ENCODE results near the gene UBAC2.

Gene UBAC2

GRCh38 chr13:99258946-99259345 is 58.3 kb downstream of the UBAC2 start:
- Histone ChIP-seq H3K27ac (no peak overlapping the region), H3K9me3 (ENCODE audit: control insufficient read depth, low read length) (no peaks in the 10 kb centered on the region), H3K4me3 (ENCODE audit: low read depth, low read length) (no peak overlapping the region), H2AFZ (no peak overlapping the region), H3K9ac (no peak overlapping the region), H3K79me2 (no peaks in the 10 kb centered on the region), H3K4me2 (ENCODE audit: low read length) (no peak overlapping the region), H3K4me1 (no peaks in the 10 kb centered on the region), H3K27me3 (ENCODE audit: control insufficient read depth, insufficient read depth, low read length) (no peaks in the 10 kb centered on the region), H3K36me3 (ENCODE audit: control insufficient read depth, insufficient read depth, low read length) (no peaks in the 10 kb centered on the region)
- no peak for TF ChIP-seq CTCF (IDR thresholded peaks at IDR 0.05)

- Histone ChIP-seq H3K27ac (no peak overlapping the region), H3K4me3 (ENCODE audit: low read depth, low read length) (no peak overlapping the region), H3K9me3 (ENCODE audit: control insufficient read depth, low read length) (no peaks in the 10 kb centered on the region), H2AFZ (no peak overlapping the region), H3K4me1 (no peaks in the 10 kb centered on the region), H3K79me2 (no peaks in the 10 kb centered on the region), H3K9ac (no peak overlapping the region), H3K27me3 (ENCODE audit: control insufficient read depth, insufficient read depth, low read length) (no peaks in the 10 kb centered on the region), H3K36me3 (ENCODE audit: control insufficient read depth, insufficient read depth, low read length) (no peaks in the 10 kb centered on the region), H3K4me2 (ENCODE audit: low read length) (no peak overlapping the region)
- no peak for TF ChIP-seq CTCF (IDR thresholded peaks at IDR 0.05)
Measured at GRCh38 chr13:99260216-99260615, 59.6 kb downstream of the UBAC2 start.

GRCh38 chr13:99261059-99261458 is 60.4 kb downstream of the UBAC2 start:
- Histone ChIP-seq H3K9ac (no peak overlapping the region), H3K9me3 (ENCODE audit: control insufficient read depth, low read length) (no peaks in the 10 kb centered on the region), H3K27ac (no peak overlapping the region), H2AFZ (no peak overlapping the region), H3K79me2 (no peaks in the 10 kb centered on the region), H3K4me2 (ENCODE audit: low read length) (no peak overlapping the region), H3K36me3 (ENCODE audit: control insufficient read depth, insufficient read depth, low read length) (no peaks in the 10 kb centered on the region), H3K4me1 (no peaks in the 10 kb centered on the region), H3K27me3 (ENCODE audit: control insufficient read depth, insufficient read depth, low read length) (no peaks in the 10 kb centered on the region), H3K4me3 (ENCODE audit: low read depth, low read length) (no peak overlapping the region)
- no peak for TF ChIP-seq CTCF (IDR thresholded peaks at IDR 0.05)

- Histone ChIP-seq H3K27ac (no peak overlapping the region), H3K36me3 (ENCODE audit: control insufficient read depth, insufficient read depth, low read length) (no peaks in the 10 kb centered on the region), H3K4me3 (ENCODE audit: low read depth, low read length) (no peak overlapping the region), H3K27me3 (ENCODE audit: control insufficient read depth, insufficient read depth, low read length) (no peaks in the 10 kb centered on the region), H3K4me1 (no peaks in the 10 kb centered on the region), H3K4me2 (ENCODE audit: low read length) (no peak overlapping the region), H3K9me3 (ENCODE audit: control insufficient read depth, low read length) (no peaks in the 10 kb centered on the region), H2AFZ (no peak overlapping the region), H3K79me2 (no peaks in the 10 kb centered on the region), H3K9ac (no peak overlapping the region)
- no peak for TF ChIP-seq CTCF (IDR thresholded peaks at IDR 0.05)
Measured at GRCh38 chr13:99263126-99263785, 62.6 kb downstream of the UBAC2 start.

- H3K27me3 ChIP-seq (ENCODE audit: control insufficient read depth, insufficient read depth, low read length) = no peaks in the 10 kb centered on the region
- H3K4me2 ChIP-seq (ENCODE audit: low read length) = no peak overlapping the region
- no peak overlapping the region for H2AFZ ChIP-seq
- no peaks in the 10 kb centered on the region for H3K9me3 ChIP-seq (ENCODE audit: control insufficient read depth, low read length)
- no peak overlapping the region for H3K4me3 ChIP-seq (ENCODE audit: low read depth, low read length)
- H3K79me2 ChIP-seq = no peaks in the 10 kb centered on the region
- no peaks in the 10 kb centered on the region for H3K4me1 ChIP-seq
- no peak overlapping the region for H3K9ac ChIP-seq
- no peaks in the 10 kb centered on the region for H3K36me3 ChIP-seq (ENCODE audit: control insufficient read depth, insufficient read depth, low read length)
- H3K27ac ChIP-seq = no peak overlapping the region
- no peak for TF ChIP-seq CTCF (IDR thresholded peaks at IDR 0.05)
Measured at GRCh38 chr13:99264051-99264450, 63.4 kb downstream of the UBAC2 start.
